Gastroesophageal sphincter (tissue), 4 donors: ENCODE measurements around the gene TRAF6. TPM values are rescaled to one million over a fixed set of nuclear protein-coding genes. Genes with fewer than 3 reads are reported as not detected.

Source experiments
- ATAC-seq: fragments of 150-250 bp; one replicate; pipeline ENCODE4 v1.9.1; 2016; ENCODE audit warnings: mild to moderate bottlenecking, moderate library complexity
- H3K27ac ChIP-seq, 4 donors: fragments of 200-600 bp; sonication (generic) in 3 of 4; 1 replicate in 3 of 4; 2 replicates in 1 of 4; pipeline ENCODE4 v1.5.1; 2016 to 2019
- H3K27me3 ChIP-seq: fragments of 200-600 bp; sonication (generic); one replicate; pipeline ENCODE4 v1.5.1; 2019
- H3K36me3 ChIP-seq, 2 donors: fragments of 200-600 bp; sonication (generic); one replicate each; pipeline ENCODE4 v1.5.1; 2019; ENCODE audit warnings: control low read depth in 1 of 2
- H3K4me1 ChIP-seq, 3 donors: fragments of 200-600 bp; sonication (generic); 1 replicate in 2 of 3; 2 replicates in 1 of 3; pipeline ENCODE4 v1.5.1; 2016 to 2019; ENCODE audit warnings: control low read depth in 2 of 3
- H3K4me3 ChIP-seq, 2 donors: fragments of 200-600 bp; sonication (generic); one replicate each; pipeline ENCODE4 v1.5.1; 2019; ENCODE audit warnings: mild to moderate bottlenecking in 1 of 2, moderate library complexity in 1 of 2
- H3K9me3 ChIP-seq, 3 donors: fragments of 200-600 bp; sonication (generic); one replicate each; pipeline ENCODE4 v1.5.1; 2017 to 2019; ENCODE audit warnings: control low read depth in 2 of 3
- CTCF ChIP-seq, 4 experiments: fragments of 200-600 bp in 2 of 4; fragments of 450-650 bp in 2 of 4; sonication (generic) in 1 of 4; IDR thresholded peaks; one replicate each; pipeline ENCODE4 v1.5.1; 2017 to 2019; ENCODE audit warnings: antibody characterized with exemption in 4 of 4, mild to moderate bottlenecking in 2 of 4, moderate library complexity in 2 of 4
- EP300 ChIP-seq: sonication (generic); formaldehyde crosslinking; IDR thresholded peaks from one replicate; pipeline ENCODE4 v1.6.1; 2017; ENCODE audit warnings: antibody characterized with exemption, mild to moderate bottlenecking
- POLR2A ChIP-seq, 2 donors: fragments of 450-650 bp; IDR thresholded peaks; one replicate each; pipeline ENCODE4 v1.6.1; 2017; ENCODE audit warnings: antibody characterized with exemption in 2 of 2, mild to moderate bottlenecking in 2 of 2, moderate library complexity in 1 of 2
- POLR2AphosphoS5 ChIP-seq: sonication (generic); formaldehyde crosslinking; IDR thresholded peaks from one replicate; pipeline ENCODE4 v1.6.1; 2017; ENCODE audit warnings: antibody characterized with exemption
- WGBS, 2 donors: methylation state at CpG; one replicate each; pipeline ENCODE4 v1.1.5; 2018; ENCODE audit warnings: low coverage in 1 of 2; 5-methylcytosine and 5-hydroxymethylcytosine counted together
- total RNA-seq, 4 donors: library from RNA; depleted of rRNA; stranded (reverse); fragments of >200 nt; gene quantifications; one replicate each; pipeline ENCODE4 v1.1.0, GENCODE V29; 2016

TRAF6 gene
- total RNA-seq, 4 donors from 2014 or later: 13.5 to 17.0 (median 16.1) TPM

DNA sequence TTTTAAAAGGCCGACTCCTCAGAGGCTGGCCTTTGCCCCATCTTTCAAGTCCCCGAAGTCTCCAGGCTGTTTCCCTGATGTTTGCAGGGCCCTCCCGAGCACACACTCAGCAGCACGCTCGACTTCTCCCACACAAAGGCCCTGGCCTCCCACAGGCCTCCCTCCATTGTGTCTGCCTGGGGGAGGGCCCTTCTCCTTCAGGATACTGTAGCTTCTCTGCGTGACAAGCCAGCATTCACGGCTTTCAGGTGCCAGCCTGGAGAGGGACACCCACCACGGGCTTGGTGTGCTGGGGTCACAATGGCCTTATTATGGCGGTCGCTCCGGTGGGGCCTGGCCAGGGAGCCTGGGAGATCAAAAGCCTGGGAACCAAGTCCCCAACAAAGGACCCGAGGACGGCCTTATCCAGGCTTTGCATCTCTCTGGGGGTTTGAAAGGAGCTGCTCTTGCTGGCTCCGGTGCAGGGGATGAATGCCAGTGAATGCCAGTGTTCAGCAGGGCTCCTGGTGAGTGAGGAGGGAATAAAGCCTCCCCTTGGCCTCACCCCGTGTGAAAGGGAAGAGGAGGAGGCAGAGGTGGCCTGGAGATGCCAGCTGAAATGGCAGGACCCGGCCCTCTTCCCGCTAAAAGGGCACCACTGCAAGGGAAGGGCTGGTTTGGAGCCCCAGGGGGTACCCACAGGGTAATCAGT lies 55.0 kb downstream of the TRAF6 start:
- no peaks in the 10 kb centered on the region for H3K27me3 ChIP-seq
- H3K36me3 ChIP-seq: no peaks in the 10 kb centered on the region
- 40 to 93% methylated on average over 1 to 3 of the region's 17 CpGs for WGBS, 2 donors
- no peaks in the 10 kb centered on the region for H3K9me3 ChIP-seq
- peak overlapping the region in 3 of 4 donors; percentile 55 to 74 (median 73) for H3K27ac ChIP-seq
- TF ChIP-seq CTCF (IDR thresholded peaks at IDR 0.05) (no peak), POLR2A (IDR thresholded peaks at IDR 0.05) (no peak), EP300 (no peak), POLR2AphosphoS5 (no peak)
- H3K4me3 ChIP-seq: no peak overlapping the region
- ATAC-seq: no peak
- H3K4me1 ChIP-seq: peaks cover 0 to 43% (median 9%) of the 10 kb centered on the region in 3 donors

DNA sequence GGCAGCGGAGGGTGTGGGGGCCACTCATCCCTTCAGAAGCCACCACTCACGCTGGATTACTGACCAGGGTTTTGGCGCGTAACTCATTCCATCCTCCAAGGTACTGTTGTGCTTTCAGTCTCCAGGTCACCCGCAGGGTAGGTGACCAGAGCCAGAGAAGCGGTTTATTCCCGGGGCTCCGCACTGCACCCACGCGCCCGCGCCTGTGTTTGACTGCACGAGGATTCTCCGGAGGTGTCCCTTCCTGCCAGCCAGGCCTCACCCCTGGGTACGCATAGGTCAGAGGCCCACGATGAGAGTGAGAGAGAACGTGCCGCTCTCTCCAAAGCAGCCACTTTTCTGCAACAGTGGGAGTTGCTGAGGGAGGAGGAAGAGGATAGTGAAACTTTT lies 55.5 kb downstream of the TRAF6 start:
- Histone ChIP-seq H3K27ac (peak overlapping the region in 2 of 4 donors; percentile 73 to 74), H3K27me3 (no peaks in the 10 kb centered on the region), H3K36me3 (no peaks in the 10 kb centered on the region), H3K4me1 (peaks cover 0 to 49% (median 9%) of the 10 kb centered on the region in 3 donors), H3K4me3 (no peak overlapping the region), H3K9me3 (no peaks in the 10 kb centered on the region)
- WGBS, 2 donors: 72 to 96% methylated on average over 3 to 9 of the region's 18 CpGs
- TF ChIP-seq CTCF (IDR thresholded peaks at IDR 0.05) (no peak), EP300 (no peak), POLR2AphosphoS5 (no peak), POLR2A (IDR thresholded peaks at IDR 0.05) (no peak)
- no peak for ATAC-seq

GRCh38 chr11:36453678-36454077 lies 56.4 kb downstream of the TRAF6 start:
- no peaks in the 10 kb centered on the region for H3K27me3 ChIP-seq
- H3K9me3 ChIP-seq: no peaks in the 10 kb centered on the region
- H3K4me1 ChIP-seq: peaks cover 0 to 50% (median 9%) of the 10 kb centered on the region in 3 donors
- TF ChIP-seq POLR2A (IDR thresholded peaks at IDR 0.05) (no peak), POLR2AphosphoS5 (no peak), EP300 (no peak), CTCF (IDR thresholded peaks at IDR 0.05) (no peak)
- H3K27ac ChIP-seq: no peak overlapping the region
- H3K4me3 ChIP-seq: no peak overlapping the region
- WGBS, 2 donors: 68 to 93% methylated on average over 2 to 3 of the region's 3 CpGs
- no peaks in the 10 kb centered on the region for H3K36me3 ChIP-seq
- no peak for ATAC-seq

- Histone ChIP-seq H3K4me1 (peaks cover 0 to 50% (median 9%) of the 10 kb centered on the region in 3 donors), H3K36me3 (no peaks in the 10 kb centered on the region), H3K4me3 (no peak overlapping the region), H3K27me3 (no peaks in the 10 kb centered on the region), H3K27ac (no peak overlapping the region), H3K9me3 (no peaks in the 10 kb centered on the region)
- no peak for TF ChIP-seq CTCF (IDR thresholded peaks at IDR 0.05)
- WGBS, 2 donors: 47 to 89% methylated on average over 1 of the region's 1 CpG
- ATAC-seq: no peak
Measured at GRCh38 chr11:36452961-36453360, 57.1 kb downstream of the TRAF6 start.

GRCh38 chr11:36452236-36452940 lies 57.7 kb downstream of the TRAF6 start:
- H3K27me3 ChIP-seq: no peaks in the 10 kb centered on the region
- no peaks in the 10 kb centered on the region for H3K9me3 ChIP-seq
- H3K4me1 ChIP-seq: peaks cover 0 to 50% (median 9%) of the 10 kb centered on the region in 3 donors
- no peak overlapping the region for H3K4me3 ChIP-seq
- no peaks in the 10 kb centered on the region for H3K36me3 ChIP-seq
- no peak overlapping the region for H3K27ac ChIP-seq
- no peak for ATAC-seq
- 46% methylated on average over 3 of the region's 5 CpGs; no CpG with 5 or more reads in 1 of the 2 donors for WGBS, 2 donors
- TF ChIP-seq POLR2A (IDR thresholded peaks at IDR 0.05) (no peak), CTCF (IDR thresholded peaks at IDR 0.05) (no peak), EP300 (no peak), POLR2AphosphoS5 (no peak)
